Measurements from ENCODE around the gene GLP1R. TPM values are rescaled to one million over a fixed set of nuclear protein-coding genes. Genes with fewer than 3 reads are reported as not detected.
A peak's percentile ranks its signal among the peaks of the same experiment; 100 is the strongest.

GLP1R gene
- total and polyA plus RNA-seq, 2 donors (not counting 1 experiment from before 2014, with no cell fraction given), result not detected

GRCh38 chr6:39047434-39048327 is 900 bp upstream of the GLP1R start:
- DNase-seq (no peak), ATAC-seq (ENCODE audit: low read depth) (no peak)
- TF ChIP-seq, protein P1, sequence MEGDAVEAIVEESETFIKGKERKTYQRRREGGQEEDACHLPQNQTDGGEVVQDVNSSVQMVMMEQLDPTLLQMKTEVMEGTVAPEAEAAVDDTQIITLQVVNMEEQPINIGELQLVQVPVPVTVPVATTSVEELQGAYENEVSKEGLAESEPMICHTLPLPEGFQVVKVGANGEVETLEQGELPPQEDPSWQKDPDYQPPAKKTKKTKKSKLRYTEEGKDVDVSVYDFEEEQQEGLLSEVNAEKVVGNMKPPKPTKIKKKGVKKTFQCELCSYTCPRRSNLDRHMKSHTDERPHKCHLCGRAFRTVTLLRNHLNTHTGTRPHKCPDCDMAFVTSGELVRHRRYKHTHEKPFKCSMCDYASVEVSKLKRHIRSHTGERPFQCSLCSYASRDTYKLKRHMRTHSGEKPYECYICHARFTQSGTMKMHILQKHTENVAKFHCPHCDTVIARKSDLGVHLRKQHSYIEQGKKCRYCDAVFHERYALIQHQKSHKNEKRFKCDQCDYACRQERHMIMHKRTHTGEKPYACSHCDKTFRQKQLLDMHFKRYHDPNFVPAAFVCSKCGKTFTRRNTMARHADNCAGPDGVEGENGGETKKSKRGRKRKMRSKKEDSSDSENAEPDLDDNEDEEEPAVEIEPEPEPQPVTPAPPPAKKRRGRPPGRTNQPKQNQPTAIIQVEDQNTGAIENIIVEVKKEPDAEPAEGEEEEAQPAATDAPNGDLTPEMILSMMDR (IDR thresholded peaks at IDR 0.05), result no peak
- TF ChIP-seq EZH2 (IDR thresholded peaks at IDR 0.05; ENCODE audit: borderline replicate concordance, insufficient read depth, low read depth, low read length, poor library complexity, severe bottlenecking), result no peak
- Histone ChIP-seq H3K27me3 (replicated peaks in 1 of 4; ENCODE audit: control extremely low read depth in 1 of 4, control insufficient read depth in 3 of 4, insufficient read depth in 4 of 4, low read length in 3 of 4) (peaks cover 0 to 37% (median 19%) of the 10 kb centered on the region in 4 experiments), H3K79me2 (ENCODE audit: control insufficient read depth, insufficient read depth, low read length) (no peaks in the 10 kb centered on the region), H3K9me3 (ENCODE audit: control extremely low read depth in 1 of 3, control insufficient read depth in 2 of 3, insufficient read depth in 1 of 3, low read length in 2 of 3) (no peaks in the 10 kb centered on the region), H3K36me3 (replicated peaks in 1 of 2; ENCODE audit: control extremely low read depth in 1 of 2, control insufficient read depth in 1 of 2, extremely low read depth in 1 of 2, insufficient read depth in 2 of 2, low read length in 1 of 2) (no peaks in the 10 kb centered on the region), H4K20me1 (ENCODE audit: control insufficient read depth, insufficient read depth, low read length, poor library complexity, severe bottlenecking) (no peaks in the 10 kb centered on the region), H3K4me3 (ENCODE audit: control extremely low read depth in 1 of 5, extremely low read depth in 1 of 5, insufficient read depth in 1 of 5, low read depth in 2 of 5, low read length in 4 of 5) (no peak overlapping the region), H3K9ac (ENCODE audit: low read length) (no peak overlapping the region), H2AFZ (ENCODE audit: insufficient read depth, low read depth, low read length, poor library complexity, severe bottlenecking) (no peak overlapping the region), H3K4me2 (replicated peaks; ENCODE audit: low read depth, low read length, poor library complexity, severe bottlenecking) (no peak overlapping the region), H3K4me1 (ENCODE audit: control insufficient read depth in 2 of 2, insufficient read depth in 2 of 2, low read length in 2 of 2) (peaks cover 0 to 4% of the 10 kb centered on the region in 2 donors), H3K27ac (ENCODE audit: low read length in 2 of 2) (no peak overlapping the region)
- peaks cover 6% of the 10 kb centered on the region for H3K4me1 Mint-ChIP-seq
- CTCF ChIA-PET, result no interaction called here
- H3K27ac Mint-ChIP-seq, result no peak overlapping the region
- no peaks in the 10 kb centered on the region for H3K9me3 Mint-ChIP-seq (ENCODE audit: insufficient read depth)
- POLR2A ChIA-PET, result no interaction called here
- WGBS (ENCODE audit: insufficient coverage), result no CpG with 5 or more reads among the region's 6 CpGs
- intact Hi-C loops (cut with micrococcal nuclease), result no loop called here
- peak overlapping the region; percentile 39 for H3K4me3 Mint-ChIP-seq
- peaks cover 42% of the 10 kb centered on the region for H3K27me3 Mint-ChIP-seq

- intact Hi-C loops (cut with micrococcal nuclease), result no loop called here
- H4K20me1 ChIP-seq (ENCODE audit: control insufficient read depth, insufficient read depth, low read length, poor library complexity, severe bottlenecking), result no peaks in the 10 kb centered on the region
- Mint-ChIP-seq H3K27me3 (peaks cover 55% of the 10 kb centered on the region), H3K27ac (no peak overlapping the region), H3K4me1 (peaks cover 6% of the 10 kb centered on the region), H3K4me3 (no peak overlapping the region), H3K9me3 (ENCODE audit: insufficient read depth) (no peaks in the 10 kb centered on the region)
- peaks cover 0 to 4% of the 10 kb centered on the region in 2 donors for H3K4me1 ChIP-seq (ENCODE audit: control insufficient read depth in 2 of 2, insufficient read depth in 2 of 2, low read length in 2 of 2)
- H3K4me2 ChIP-seq (replicated peaks; ENCODE audit: low read depth, low read length, poor library complexity, severe bottlenecking), result no peak overlapping the region
- no peak overlapping the region for H3K27ac ChIP-seq (ENCODE audit: low read length in 2 of 2)
- no peak overlapping the region for H2AFZ ChIP-seq (ENCODE audit: insufficient read depth, low read depth, low read length, poor library complexity, severe bottlenecking)
- ATAC-seq (ENCODE audit: low read depth) (no peak), DNase-seq (no peak)
- H3K79me2 ChIP-seq (ENCODE audit: control insufficient read depth, insufficient read depth, low read length), result no peaks in the 10 kb centered on the region
- ChIA-PET CTCF (no interaction called here), POLR2A (no interaction called here)
- H3K9me3 ChIP-seq (ENCODE audit: control extremely low read depth in 1 of 3, control insufficient read depth in 2 of 3, insufficient read depth in 1 of 3, low read length in 2 of 3), result no peaks in the 10 kb centered on the region
- no peak overlapping the region for H3K9ac ChIP-seq (ENCODE audit: low read length)
- TF ChIP-seq EZH2 (IDR thresholded peaks at IDR 0.05; ENCODE audit: borderline replicate concordance, insufficient read depth, low read depth, low read length, poor library complexity, severe bottlenecking), result no peak
- TF ChIP-seq, protein P1 (IDR thresholded peaks at IDR 0.05), result no peak
- H3K27me3 ChIP-seq (replicated peaks in 1 of 4; ENCODE audit: control extremely low read depth in 1 of 4, control insufficient read depth in 3 of 4, insufficient read depth in 4 of 4, low read length in 3 of 4), result peaks cover 0 to 37% (median 19%) of the 10 kb centered on the region in 4 experiments
- H3K4me3 ChIP-seq (ENCODE audit: control extremely low read depth in 1 of 5, extremely low read depth in 1 of 5, insufficient read depth in 1 of 5, low read depth in 2 of 5, low read length in 4 of 5), result no peak overlapping the region
- no peaks in the 10 kb centered on the region for H3K36me3 ChIP-seq (replicated peaks in 1 of 2; ENCODE audit: control extremely low read depth in 1 of 2, control insufficient read depth in 1 of 2, extremely low read depth in 1 of 2, insufficient read depth in 2 of 2, low read length in 1 of 2)
- 96% methylated on average over 7 of the region's 9 CpGs for WGBS (ENCODE audit: insufficient coverage)
Measured at GRCh38 chr6:39049575-39050283, 1.1 kb downstream of the GLP1R start.

Data from B cell (primary cell).